HG03460 (cell line): ENCODE measurements around the gene NKAIN2.
"Not testable (repeated sequence)": the region's sequence is repeated elsewhere in the genome, so short reads cannot be mapped to it uniquely, and the experiment has no call there.

Experiments
- ATAC-seq: cut with Tn5 transposase; IDR thresholded peaks from one replicate; pipeline ENCODE4 v1.9.1; 2021; ENCODE audit not compliant: unreplicated experiment

Gene NKAIN2

GRCh38 chr6:124073820-124074587 lies 270.3 kb downstream of the NKAIN2 start:
- ATAC-seq, result no peak

- ATAC-seq, result no peak
Measured at GRCh38 chr6:124074606-124075005, 270.9 kb downstream of the NKAIN2 start.

- ATAC-seq, result no peak
Measured at GRCh38 chr6:124076336-124077048, 272.8 kb downstream of the NKAIN2 start.

DNA sequence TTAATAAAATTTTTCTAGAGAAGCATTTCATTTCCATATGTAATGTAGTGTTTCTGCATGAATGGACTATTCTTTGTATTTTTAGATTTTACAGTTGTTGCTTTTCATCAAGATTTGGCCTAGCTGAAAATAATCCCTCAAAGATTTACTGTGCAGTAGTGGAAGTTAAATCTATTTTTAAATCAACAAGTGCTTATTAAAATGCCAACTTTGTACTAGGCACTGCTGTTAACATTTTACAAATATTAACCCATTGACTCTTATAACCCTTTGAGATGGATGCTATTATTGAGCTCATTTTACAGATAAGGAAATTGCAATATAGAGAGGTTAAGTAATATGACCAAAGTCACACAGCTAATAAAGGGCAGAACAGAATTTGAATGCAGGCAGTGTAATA lies 274.5 kb downstream of the NKAIN2 start:
- ATAC-seq, result no peak

- ATAC-seq, result no peak
Measured at GRCh38 chr6:124080483-124080882, 276.8 kb downstream of the NKAIN2 start.

DNA sequence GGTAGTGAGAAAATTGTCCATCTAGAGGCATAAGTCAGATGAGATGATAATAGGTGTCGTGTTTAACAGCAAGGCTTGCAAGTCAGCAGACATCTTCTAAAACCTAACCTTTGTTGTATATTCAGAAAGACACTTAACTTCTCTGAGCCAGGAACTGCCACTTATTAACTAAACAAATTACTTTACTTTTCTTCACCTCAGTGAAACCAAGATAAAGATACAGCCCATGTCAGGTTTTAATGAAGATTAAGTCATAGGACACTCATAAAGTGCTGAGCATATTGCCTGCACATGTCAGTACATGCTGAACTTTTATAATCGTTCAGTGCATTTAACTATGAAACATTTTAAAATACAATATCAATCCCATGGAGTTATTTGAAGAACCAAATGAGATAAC lies 286.8 kb downstream of the NKAIN2 start:
- no peak for ATAC-seq

GRCh38 chr6:124099520-124099919 lies 295.9 kb downstream of the NKAIN2 start:
- no peak for ATAC-seq

DNA sequence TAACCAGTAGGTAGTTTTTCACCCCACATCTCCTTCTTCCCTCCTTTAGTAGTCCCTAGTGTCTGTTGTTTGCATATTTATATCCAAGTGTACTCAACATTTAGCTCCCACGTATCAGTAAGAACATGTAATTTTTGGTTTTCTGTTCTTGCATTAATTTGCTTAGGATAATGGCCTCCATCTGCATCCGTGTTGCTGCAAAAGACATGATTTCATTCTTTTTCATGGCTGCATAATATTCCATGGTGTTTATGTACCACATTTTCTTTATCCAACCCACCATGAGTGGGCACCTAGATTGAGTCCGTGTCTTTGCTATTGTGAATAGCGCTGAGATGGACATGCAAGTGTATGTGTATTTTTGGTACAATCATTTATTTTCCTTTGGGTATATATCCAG lies 306.8 kb downstream of the NKAIN2 start:
- ATAC-seq, result no peak

GRCh38 chr6:124119596-124119995 lies 315.9 kb downstream of the NKAIN2 start:
- ATAC-seq, result no peak

- no peak for ATAC-seq
Measured at GRCh38 chr6:124123617-124124209, 320.0 kb downstream of the NKAIN2 start.

DNA sequence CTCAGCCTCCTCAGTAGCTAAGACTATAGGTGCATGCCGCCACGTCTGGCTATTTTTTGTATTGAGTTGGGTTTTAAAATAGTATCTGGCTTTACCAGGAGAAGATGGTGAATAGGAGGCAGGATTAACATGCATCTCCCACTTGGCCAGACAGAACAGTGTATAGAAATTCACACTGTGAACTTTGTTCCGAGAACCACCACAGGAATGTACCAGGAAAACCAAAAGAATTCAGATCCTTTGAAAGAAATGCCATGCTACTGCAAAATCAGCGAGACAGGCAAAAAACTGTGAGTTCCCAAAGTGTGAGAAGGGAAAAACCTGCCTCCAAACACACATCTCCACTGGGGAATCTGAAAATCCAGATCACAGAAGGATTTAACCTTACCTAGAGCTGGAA lies 327.6 kb downstream of the NKAIN2 start:
- no peak for ATAC-seq

DNA sequence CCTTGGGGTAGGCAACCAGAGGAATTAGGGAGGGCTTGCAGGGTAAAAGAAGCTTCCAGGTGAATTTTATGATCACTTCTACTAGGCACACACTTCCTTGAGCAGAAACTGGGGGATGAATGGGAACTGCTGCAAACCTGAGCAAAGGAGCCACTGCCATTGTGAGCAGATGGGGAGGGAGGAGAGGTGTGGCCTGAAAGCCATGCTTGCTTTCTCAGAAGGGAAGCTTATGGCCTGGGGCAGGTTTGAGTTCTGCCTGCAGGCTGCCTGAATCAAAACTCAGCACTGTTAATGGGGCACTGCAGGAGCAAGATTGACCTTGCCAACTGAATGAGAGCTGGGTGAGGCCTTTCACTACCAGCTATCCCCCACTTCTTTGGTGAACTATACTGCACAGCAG lies 328.1 kb downstream of the NKAIN2 start:
- no peak for ATAC-seq

DNA sequence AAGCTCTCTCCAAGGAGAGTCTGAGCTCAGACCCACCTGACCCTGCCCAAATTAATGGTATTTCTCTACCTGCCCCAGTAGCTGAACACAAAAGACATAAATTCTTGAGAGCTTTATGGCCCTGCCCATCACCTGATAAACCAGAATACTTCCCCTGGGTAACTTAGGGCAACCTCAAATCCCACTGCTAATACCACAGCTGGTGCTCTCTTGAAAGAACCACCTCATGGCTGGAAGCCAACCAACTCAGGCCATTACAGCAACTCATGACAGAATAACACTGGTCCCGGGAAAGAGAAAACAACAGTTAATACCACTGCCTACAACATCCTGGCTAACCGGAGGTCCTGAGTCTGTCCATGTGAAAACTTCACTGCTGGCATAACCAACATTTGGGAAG lies 328.6 kb downstream of the NKAIN2 start:
- ATAC-seq, result no peak

DNA sequence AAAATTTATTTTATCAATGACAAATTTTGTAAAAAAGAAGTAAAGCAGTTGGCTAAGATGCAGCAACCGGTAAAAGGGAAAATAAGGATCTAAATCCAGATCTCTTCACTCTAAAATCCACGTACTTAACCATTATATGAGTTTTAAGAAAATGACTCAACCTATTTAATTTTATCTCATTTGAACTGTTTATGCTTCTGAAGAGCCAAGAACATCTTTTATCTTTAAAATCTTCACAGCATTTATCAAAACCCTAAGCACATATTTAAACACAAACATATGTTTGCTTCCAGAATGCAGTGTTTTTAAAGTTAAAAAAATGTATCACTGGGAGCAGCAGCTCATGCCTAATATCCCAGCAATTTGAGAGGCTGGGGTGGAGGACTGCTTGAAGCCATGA lies 339.2 kb downstream of the NKAIN2 start:
- no peak for ATAC-seq

- no peak for ATAC-seq
Measured at GRCh38 chr6:124143435-124143834, 339.8 kb downstream of the NKAIN2 start.

- no peak for ATAC-seq
Measured at GRCh38 chr6:124147621-124148020, 344.0 kb downstream of the NKAIN2 start.

- ATAC-seq, result no peak
Measured at GRCh38 chr6:124148236-124148957, 344.7 kb downstream of the NKAIN2 start.

- ATAC-seq, result no peak
Measured at GRCh38 chr6:124149646-124150045, 346.0 kb downstream of the NKAIN2 start.

GRCh38 chr6:124158024-124158423 lies 354.4 kb downstream of the NKAIN2 start:
- no peak for ATAC-seq

DNA sequence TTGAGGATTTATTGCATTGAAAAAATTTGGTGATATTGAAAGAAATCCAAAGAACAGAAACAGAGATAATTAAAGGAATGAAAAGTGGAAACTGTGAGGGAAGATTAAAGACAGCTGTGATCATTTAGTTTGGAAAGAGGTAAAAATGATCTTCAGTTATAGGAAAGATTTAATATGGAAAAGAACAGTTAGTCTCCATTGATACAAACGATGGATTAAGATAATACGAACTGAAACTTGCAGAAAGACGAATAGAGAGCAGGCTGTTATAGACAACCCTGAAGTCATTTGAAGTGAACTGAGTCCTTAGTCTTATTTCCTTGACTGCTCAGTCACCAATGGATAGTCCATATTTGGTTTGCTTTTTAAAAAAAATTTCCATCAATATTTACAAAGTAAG lies 360.0 kb downstream of the NKAIN2 start:
- no peak for ATAC-seq

- ATAC-seq, result no peak
Measured at GRCh38 chr6:124164343-124164742, 360.7 kb downstream of the NKAIN2 start.

GRCh38 chr6:124167249-124167648 lies 363.6 kb downstream of the NKAIN2 start:
- ATAC-seq, result not testable (repeated sequence)
